ENCODE data around the gene TFE3. TPM values are rescaled to one million over a fixed set of nuclear protein-coding genes. Genes with fewer than 3 reads are reported as not detected.

TFE3 gene
- total RNA-seq, 4 donors from 2014 or later, result 16.7 to 75.0 (median 38.7) TPM

DNA sequence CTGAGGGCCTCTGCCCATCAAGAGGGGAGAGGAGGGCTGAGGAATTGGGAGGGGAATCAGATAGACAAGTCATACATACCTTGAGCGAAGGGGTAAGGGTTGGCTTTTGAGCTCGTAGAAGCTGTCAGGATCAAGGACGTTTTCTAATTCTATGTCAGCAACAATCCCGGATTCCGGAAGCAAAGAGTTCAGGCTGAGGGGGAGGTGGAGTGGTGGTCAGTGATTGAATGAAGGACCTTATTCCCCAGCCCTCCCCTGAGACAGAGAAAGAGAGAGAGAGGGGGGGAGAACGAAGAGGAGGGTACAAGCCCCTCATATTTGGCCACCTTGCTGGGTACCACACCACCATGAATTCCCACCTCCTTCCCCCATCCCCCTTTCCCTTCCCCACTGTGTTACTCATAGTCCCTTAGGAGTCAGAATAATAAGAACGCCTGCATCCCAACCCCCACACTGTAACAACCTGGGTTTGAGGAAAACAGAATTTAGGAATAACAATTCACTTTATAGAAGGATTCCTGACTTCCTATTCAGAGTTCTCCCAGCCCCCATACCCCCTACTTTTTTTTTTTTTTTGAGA lies 2.7 kb downstream of the TFE3 start:
- TF ChIP-seq, protein P1, sequence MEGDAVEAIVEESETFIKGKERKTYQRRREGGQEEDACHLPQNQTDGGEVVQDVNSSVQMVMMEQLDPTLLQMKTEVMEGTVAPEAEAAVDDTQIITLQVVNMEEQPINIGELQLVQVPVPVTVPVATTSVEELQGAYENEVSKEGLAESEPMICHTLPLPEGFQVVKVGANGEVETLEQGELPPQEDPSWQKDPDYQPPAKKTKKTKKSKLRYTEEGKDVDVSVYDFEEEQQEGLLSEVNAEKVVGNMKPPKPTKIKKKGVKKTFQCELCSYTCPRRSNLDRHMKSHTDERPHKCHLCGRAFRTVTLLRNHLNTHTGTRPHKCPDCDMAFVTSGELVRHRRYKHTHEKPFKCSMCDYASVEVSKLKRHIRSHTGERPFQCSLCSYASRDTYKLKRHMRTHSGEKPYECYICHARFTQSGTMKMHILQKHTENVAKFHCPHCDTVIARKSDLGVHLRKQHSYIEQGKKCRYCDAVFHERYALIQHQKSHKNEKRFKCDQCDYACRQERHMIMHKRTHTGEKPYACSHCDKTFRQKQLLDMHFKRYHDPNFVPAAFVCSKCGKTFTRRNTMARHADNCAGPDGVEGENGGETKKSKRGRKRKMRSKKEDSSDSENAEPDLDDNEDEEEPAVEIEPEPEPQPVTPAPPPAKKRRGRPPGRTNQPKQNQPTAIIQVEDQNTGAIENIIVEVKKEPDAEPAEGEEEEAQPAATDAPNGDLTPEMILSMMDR (IDR thresholded peaks at IDR 0.05), result no peak
- TF ChIP-seq POLR2A (IDR thresholded peaks at IDR 0.05), result no peak
- intact Hi-C loops (cut with DNase I; ENCODE audit: low total_unique reads), result no loop called here
- H3K4me3 ChIP-seq, result peak overlapping the region; percentile 6 to 57

GRCh38 chrX:49039598-49040375 lies 3.4 kb downstream of the TFE3 start:
- H3K36me3 ChIP-seq, result no peaks in the 10 kb centered on the region
- peak overlapping the region; percentile 6 to 57 for H3K4me3 ChIP-seq
- no peaks in the 10 kb centered on the region for H3K9me3 ChIP-seq
- TF ChIP-seq, protein P1 (IDR thresholded peaks at IDR 0.05), result peak in 1 of 4 experiments; percentile 22
- peak in 1 of 2 donors; percentile 25 for TF ChIP-seq POLR2A (IDR thresholded peaks at IDR 0.05)
- intact Hi-C loops (cut with DNase I; ENCODE audit: low total_unique reads), result no loop called here
- H3K27ac ChIP-seq, result peak overlapping the region; percentile 97 to 98
- peaks cover 0 to 4% of the 10 kb centered on the region in 2 donors for H3K4me1 ChIP-seq
- no peaks in the 10 kb centered on the region for H3K27me3 ChIP-seq
- DNase-seq, result peak; percentile 78 to 89

More for the DNA sequence above, 2.7 kb downstream of the TFE3 start:
- Histone ChIP-seq H3K9me3 (no peaks in the 10 kb centered on the region), H3K27ac (peak overlapping the region; percentile 97 to 98), H3K36me3 (no peaks in the 10 kb centered on the region), H3K27me3 (no peaks in the 10 kb centered on the region), H3K4me1 (peaks cover 0 to 4% of the 10 kb centered on the region in 2 donors)
- DNase-seq, result no peak

DNA sequence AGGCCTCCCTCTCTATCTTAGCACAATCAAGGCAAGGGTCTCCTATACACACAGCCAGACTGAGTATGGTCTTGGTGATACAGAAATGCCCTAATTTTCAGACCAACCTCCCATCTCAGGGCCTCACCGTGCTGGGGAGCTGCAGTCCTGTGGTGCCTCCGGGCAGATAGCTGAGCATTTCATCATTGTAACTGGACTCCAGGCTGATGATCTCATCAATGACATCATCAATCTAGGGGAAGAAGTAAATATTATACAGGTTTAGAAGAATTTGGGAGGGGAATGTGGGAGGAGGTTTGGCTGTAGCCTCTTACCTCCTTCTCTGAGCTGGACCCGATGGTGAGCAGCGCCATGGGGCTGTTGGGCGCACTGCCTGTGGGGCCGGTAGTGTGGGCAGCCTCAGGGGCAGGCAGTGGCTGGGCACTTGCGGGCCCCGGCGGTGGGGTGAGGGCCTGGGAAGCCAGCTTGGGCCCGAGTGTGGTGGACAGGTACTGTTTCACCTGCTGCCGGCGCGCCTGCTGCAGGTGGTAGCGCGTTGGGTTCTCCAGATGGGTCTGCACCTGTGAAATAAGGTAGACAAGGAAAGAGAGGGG lies 5.2 kb downstream of the TFE3 start:
- no peaks in the 10 kb centered on the region for H3K4me1 ChIP-seq
- H3K9me3 ChIP-seq, result no peaks in the 10 kb centered on the region
- no peaks in the 10 kb centered on the region for H3K27me3 ChIP-seq
- no peaks in the 10 kb centered on the region for H3K36me3 ChIP-seq
- no peak for TF ChIP-seq POLR2A (IDR thresholded peaks at IDR 0.05)
- TF ChIP-seq, protein P1 (IDR thresholded peaks at IDR 0.05), result no peak
- no peak overlapping the region for H3K4me3 ChIP-seq
- peak overlapping the region; percentile 97 to 98 for H3K27ac ChIP-seq
- intact Hi-C loops (cut with DNase I; ENCODE audit: low total_unique reads), result no loop called here
- no peak for DNase-seq

- TF ChIP-seq, protein P1 (IDR thresholded peaks at IDR 0.05), result no peak
- no peak for TF ChIP-seq POLR2A (IDR thresholded peaks at IDR 0.05)
- H3K4me1 ChIP-seq, result no peaks in the 10 kb centered on the region
- no peak overlapping the region for H3K4me3 ChIP-seq
- no peak for DNase-seq
- no peaks in the 10 kb centered on the region for H3K9me3 ChIP-seq
- H3K27ac ChIP-seq, result no peak overlapping the region
- no peaks in the 10 kb centered on the region for H3K27me3 ChIP-seq
- no peaks in the 10 kb centered on the region for H3K36me3 ChIP-seq
- intact Hi-C loops (cut with DNase I; ENCODE audit: low total_unique reads), result no loop called here
Measured at GRCh38 chrX:49030283-49030682, 12.9 kb downstream of the TFE3 start.

- TF ChIP-seq, protein P1 (IDR thresholded peaks at IDR 0.05), result no peak
- TF ChIP-seq POLR2A (IDR thresholded peaks at IDR 0.05), result no peak
- no peaks in the 10 kb centered on the region for H3K9me3 ChIP-seq
- H3K4me1 ChIP-seq, result no peaks in the 10 kb centered on the region
- no peak overlapping the region for H3K4me3 ChIP-seq
- no peaks in the 10 kb centered on the region for H3K36me3 ChIP-seq
- DNase-seq, result no peak
- no peak overlapping the region for H3K27ac ChIP-seq
- intact Hi-C loops (cut with DNase I; ENCODE audit: low total_unique reads), result no loop called here
- H3K27me3 ChIP-seq, result no peaks in the 10 kb centered on the region
Measured at GRCh38 chrX:49029876-49030275, 13.3 kb downstream of the TFE3 start.

Data from uterus (tissue), 4 donors.